BJ (cell line): ENCODE data around the gene NKIRAS2. TPM values are rescaled to one million over a fixed set of nuclear protein-coding genes. Genes with fewer than 3 reads are reported as not detected.

Experiments
- CTCF ChIA-PET: fragments of 350-600 bp; formaldehyde crosslinking; extraction: SDS; loops from one replicate; lab custom pipeline; 2021; ENCODE audit warnings: antibody characterized with exemption, inconsistent platforms; lab: Yijun Ruan, JAX
- POLR2A ChIA-PET: fragments of 300-600 bp; sonication (Branson Sonifier 250); formaldehyde crosslinking; extraction: SDS; loops from one replicate; lab custom pipeline; 2021; ENCODE audit warnings: antibody characterized with exemption; lab: Charles Lee
- DNase-seq: peaks from one replicate; pipeline ENCODE4 v3.0.0-alpha.2; 2011; ENCODE audit warnings: low read depth
- H3K27me3 ChIP-seq: 2 replicates; pipeline ENCODE4 v1.6.0; 2011; ENCODE audit warnings: low read length; ENCODE audit not compliant: control insufficient read depth, insufficient read depth
- H3K36me3 ChIP-seq: 2 replicates; pipeline ENCODE4 v1.5.1; 2011; ENCODE audit warnings: low read length; ENCODE audit not compliant: control insufficient read depth, insufficient read depth
- H3K4me3 ChIP-seq: 2 replicates; pipeline ENCODE4 v1.5.1; 2011; ENCODE audit warnings: low read depth, mild to moderate bottlenecking, control low read depth, low read length
- polyA plus RNA-seq: library from polyadenylated mRNA; depleted of rRNA; stranded (reverse); fragments of >200 nt; gene quantifications from 2 replicates; pipeline ENCODE4 v1.2.3, GENCODE V29; 2011
- TF ChIP-seq, protein P1 (sequence below): IDR thresholded peaks from 2 replicates; pipeline ENCODE4 v1.5.1; 2011; ENCODE audit warnings: low read depth, mild to moderate bottlenecking, control low read depth, inconsistent platforms, low read length, moderate library complexity; ENCODE audit not compliant: insufficient read depth

Gene NKIRAS2
- polyA plus RNA-seq, 1 experiment, result 81.4 TPM

DNA sequence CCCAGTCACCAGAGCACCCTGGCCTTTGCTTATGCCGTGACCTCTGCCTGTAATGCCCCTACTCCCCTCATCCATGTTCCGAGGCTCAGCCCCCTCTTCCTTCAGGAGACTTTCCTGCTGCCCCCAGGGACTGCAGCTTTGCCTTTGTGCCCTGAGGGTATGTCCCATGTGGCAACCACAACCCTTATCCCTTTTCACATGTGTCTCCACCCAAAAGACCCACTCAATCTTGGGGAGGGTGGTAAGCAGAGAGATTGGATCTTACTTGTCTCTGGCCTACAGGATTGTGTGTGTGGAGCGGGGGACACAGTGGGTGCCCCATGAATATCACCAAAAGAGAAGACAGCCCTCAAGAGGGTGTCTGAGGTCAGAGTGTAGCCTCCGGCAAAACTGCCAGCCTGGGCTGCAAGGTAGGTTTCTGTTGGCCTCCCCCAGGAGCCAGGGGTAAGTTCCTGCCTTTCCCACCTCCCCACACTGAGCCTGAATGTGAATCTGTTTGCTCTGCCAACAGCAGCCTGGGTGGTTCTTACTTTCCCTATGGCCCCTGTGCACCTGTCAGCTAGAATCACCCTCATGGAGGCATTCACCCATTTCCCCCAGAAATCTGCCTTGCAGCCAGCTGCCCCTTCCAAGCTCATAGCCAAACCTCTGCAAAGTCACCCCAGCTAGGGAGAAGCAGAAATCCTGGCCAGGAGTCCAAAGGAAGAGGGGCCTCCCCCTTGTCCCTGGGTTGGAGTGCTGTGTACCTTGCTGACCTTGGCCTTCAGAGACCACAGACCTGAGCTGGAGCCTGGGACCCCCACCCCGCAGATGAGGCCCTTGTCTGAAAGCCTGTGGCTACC, 42.0 kb downstream of the NKIRAS2 start:
- POLR2A ChIA-PET, result no interaction called here
- TF ChIP-seq, protein P1, sequence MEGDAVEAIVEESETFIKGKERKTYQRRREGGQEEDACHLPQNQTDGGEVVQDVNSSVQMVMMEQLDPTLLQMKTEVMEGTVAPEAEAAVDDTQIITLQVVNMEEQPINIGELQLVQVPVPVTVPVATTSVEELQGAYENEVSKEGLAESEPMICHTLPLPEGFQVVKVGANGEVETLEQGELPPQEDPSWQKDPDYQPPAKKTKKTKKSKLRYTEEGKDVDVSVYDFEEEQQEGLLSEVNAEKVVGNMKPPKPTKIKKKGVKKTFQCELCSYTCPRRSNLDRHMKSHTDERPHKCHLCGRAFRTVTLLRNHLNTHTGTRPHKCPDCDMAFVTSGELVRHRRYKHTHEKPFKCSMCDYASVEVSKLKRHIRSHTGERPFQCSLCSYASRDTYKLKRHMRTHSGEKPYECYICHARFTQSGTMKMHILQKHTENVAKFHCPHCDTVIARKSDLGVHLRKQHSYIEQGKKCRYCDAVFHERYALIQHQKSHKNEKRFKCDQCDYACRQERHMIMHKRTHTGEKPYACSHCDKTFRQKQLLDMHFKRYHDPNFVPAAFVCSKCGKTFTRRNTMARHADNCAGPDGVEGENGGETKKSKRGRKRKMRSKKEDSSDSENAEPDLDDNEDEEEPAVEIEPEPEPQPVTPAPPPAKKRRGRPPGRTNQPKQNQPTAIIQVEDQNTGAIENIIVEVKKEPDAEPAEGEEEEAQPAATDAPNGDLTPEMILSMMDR, result no peak
- Histone ChIP-seq H3K36me3 (no peaks in the 10 kb centered on the region), H3K4me3 (no peak overlapping the region), H3K27me3 (peaks cover 4% of the 10 kb centered on the region)
- no peak for DNase-seq
- CTCF ChIA-PET, result interaction anchor here (1.2 kb wide), 1 partner anchor 39 kb away, joined by 3 read pairs; no protein-coding TSS in a partner anchor

DNA sequence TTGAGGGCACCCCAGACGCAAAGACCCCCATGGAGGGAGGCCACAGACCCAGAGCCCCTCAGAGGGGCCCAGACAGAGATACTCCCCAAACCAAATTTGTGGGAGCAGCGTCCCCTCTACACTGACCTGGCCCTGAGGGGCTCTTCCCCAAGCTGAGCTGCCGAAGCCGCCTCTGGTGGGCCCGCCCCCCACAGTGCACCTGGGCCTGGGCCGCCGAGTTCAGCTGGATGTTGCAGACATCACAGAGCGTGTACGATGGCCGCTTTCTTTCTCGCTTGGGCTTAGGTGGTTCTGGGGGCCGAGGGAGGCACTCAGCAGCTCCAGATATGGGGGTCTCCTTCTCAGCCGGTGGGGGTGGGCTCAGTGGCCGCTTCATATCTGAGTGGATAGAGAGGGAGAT, 42.8 kb downstream of the NKIRAS2 start:
- ChIA-PET CTCF (interaction anchor here (1.0 kb wide), 1 partner anchor 35 kb away, joined by 3 read pairs; no protein-coding TSS in a partner anchor), POLR2A (no interaction called here)
- H3K4me3 ChIP-seq, result no peak overlapping the region
- H3K27me3 ChIP-seq, result peaks cover 4% of the 10 kb centered on the region
- no peaks in the 10 kb centered on the region for H3K36me3 ChIP-seq
- DNase-seq, result no peak
- TF ChIP-seq, protein P1, result no peak

DNA sequence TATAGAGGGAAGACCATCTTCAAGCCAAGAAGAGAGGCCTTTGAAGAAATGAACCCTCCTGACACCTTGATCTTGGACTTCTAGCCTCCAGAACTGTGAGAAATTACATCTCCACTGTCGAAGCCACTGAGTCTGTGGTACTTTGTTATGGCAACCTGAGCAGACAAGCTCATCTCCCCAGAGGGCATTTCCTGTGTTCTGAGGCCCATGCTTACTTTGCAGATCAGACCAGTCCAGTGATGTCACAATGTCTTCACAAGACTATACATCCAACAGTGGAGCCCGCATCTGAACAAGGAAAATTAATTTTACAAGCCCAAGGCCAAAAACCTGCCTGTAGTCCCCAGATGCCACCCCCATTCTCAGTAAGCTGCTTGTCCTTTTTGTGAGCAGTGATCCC, 45.3 kb downstream of the NKIRAS2 start:
- Histone ChIP-seq H3K36me3 (no peaks in the 10 kb centered on the region), H3K4me3 (no peak overlapping the region), H3K27me3 (peaks cover 2% of the 10 kb centered on the region)
- DNase-seq, result no peak
- TF ChIP-seq, protein P1, result no peak
- ChIA-PET POLR2A (no interaction called here), CTCF (interaction anchor here (0.5 to 4.9 kb wide), 12 partner anchors 9 to 279 kb away, joined by 3 to 46 read pairs (median 6); partner anchors contain the start of genes C17orf113, JUP and ZNF385C)

DNA sequence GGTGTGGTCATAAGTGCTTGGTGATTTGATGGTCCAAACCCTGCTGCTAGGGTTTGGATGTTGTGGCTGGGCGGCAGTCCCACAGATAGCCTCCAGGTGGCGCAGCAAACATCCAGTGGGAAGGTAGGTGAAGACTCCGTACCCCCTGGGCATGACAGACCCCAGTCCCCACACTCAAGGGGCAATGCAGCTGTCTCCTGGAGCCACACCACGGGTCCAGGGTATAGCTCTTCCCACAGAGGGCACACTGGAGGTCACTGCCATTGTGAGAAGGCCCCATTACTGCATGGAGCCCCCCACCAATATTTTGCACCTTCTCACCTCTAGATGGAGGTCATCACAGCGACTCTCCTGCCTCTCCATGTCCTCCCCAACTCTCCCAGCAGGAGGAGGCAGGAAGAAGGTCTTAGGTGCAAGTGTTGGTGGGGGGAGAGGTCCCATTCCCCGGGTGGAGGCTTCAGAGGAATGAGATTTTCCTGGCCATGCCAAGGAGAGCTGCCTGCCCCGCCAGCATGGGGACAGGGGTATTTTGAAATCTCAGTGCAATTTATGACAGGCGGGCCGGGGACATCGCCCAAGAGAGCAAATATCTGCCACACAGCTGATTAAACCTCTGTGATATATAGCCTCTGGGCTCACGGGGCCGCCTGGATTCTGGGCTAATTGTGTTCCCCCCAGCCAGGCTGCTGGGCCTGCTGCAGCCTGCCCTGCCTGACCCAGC, 47.6 kb downstream of the NKIRAS2 start:
- H3K27me3 ChIP-seq, result peaks cover 13% of the 10 kb centered on the region
- H3K4me3 ChIP-seq, result no peak overlapping the region
- no peak for DNase-seq
- no peaks in the 10 kb centered on the region for H3K36me3 ChIP-seq
- ChIA-PET POLR2A (no interaction called here), CTCF (interaction anchor here (0.6 to 4.9 kb wide), 28 partner anchors 8 to 486 kb away, joined by 3 to 46 read pairs (median 6); partner anchors contain the start of genes DHX58, DNAJC7, KAT2A and KCNH4)
- TF ChIP-seq, protein P1, result peak; percentile 84

DNA sequence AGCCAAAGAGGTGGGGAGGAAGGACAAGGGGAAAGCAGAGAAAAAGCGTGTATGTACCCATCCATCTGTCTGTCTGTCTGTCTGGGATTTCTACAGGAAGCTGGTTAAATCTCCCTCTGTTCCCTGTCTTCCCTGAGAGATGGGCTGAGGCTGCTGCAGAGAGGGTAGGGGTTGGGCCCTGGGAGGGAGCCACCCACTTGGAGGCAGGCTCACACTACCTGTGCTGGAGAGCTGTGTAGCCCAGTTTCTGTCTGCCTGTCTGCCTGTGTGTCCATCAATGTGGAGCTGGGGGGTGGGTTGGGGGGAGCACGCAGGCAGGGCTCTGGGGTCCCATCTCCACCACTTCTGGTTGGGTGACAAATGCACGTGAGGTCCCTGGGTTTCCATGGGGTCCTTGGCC, 49.1 kb downstream of the NKIRAS2 start:
- Histone ChIP-seq H3K36me3 (no peaks in the 10 kb centered on the region), H3K27me3 (peaks cover 17% of the 10 kb centered on the region), H3K4me3 (no peak overlapping the region)
- TF ChIP-seq, protein P1, result no peak
- DNase-seq, result no peak
- CTCF ChIA-PET, result interaction anchor here (0.6 to 4.9 kb wide), 7 partner anchors 8 to 446 kb away, joined by 6 to 46 read pairs (median 9); partner anchors contain the start of gene ZNF385C
- POLR2A ChIA-PET, result no interaction called here
